ENCODE results near the gene CCDC127. TPM values are rescaled to one million over a fixed set of nuclear protein-coding genes. Genes with fewer than 3 reads are reported as not detected.
"Not testable (repeated sequence)": the region's sequence is repeated elsewhere in the genome, so short reads cannot be mapped to it uniquely, and the experiment has no call there.

CCDC127 gene
- total RNA-seq, 1 donor from 2014 or later, result 9.7 TPM

DNA sequence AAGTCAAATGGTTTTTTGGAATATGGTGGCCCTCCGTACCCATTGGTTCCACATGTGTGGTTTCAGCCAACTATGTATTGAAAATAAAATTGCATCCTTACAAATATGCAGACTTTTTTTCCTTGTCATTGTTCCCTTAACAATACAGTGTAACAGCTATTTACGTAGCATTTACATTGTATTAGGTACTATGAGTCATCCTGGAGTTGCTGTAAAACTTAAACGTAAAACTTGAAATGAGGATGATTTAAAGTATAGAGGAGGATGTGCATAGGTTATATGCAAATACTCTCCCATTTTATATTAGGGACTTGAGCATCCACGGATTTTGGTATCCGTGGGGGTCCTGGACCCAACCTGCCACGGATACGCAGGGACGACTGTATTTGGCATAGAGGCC, 16.5 kb upstream of the CCDC127 start:
- no peaks in the 10 kb centered on the region for H3K4me1 Mint-ChIP-seq
- no peak overlapping the region for H3K4me3 Mint-ChIP-seq
- no peak overlapping the region for H3K27ac Mint-ChIP-seq
- no peaks in the 10 kb centered on the region for H3K9me3 Mint-ChIP-seq
- no peak for DNase-seq (ENCODE audit: low spot score in 2 of 2, unreplicated experiment in 2 of 2)
- H3K36me3 Mint-ChIP-seq, result peaks cover 38% of the 10 kb centered on the region
- no peaks in the 10 kb centered on the region for H3K27me3 Mint-ChIP-seq (ENCODE audit: low read depth)
- TF ChIP-seq, protein P1, sequence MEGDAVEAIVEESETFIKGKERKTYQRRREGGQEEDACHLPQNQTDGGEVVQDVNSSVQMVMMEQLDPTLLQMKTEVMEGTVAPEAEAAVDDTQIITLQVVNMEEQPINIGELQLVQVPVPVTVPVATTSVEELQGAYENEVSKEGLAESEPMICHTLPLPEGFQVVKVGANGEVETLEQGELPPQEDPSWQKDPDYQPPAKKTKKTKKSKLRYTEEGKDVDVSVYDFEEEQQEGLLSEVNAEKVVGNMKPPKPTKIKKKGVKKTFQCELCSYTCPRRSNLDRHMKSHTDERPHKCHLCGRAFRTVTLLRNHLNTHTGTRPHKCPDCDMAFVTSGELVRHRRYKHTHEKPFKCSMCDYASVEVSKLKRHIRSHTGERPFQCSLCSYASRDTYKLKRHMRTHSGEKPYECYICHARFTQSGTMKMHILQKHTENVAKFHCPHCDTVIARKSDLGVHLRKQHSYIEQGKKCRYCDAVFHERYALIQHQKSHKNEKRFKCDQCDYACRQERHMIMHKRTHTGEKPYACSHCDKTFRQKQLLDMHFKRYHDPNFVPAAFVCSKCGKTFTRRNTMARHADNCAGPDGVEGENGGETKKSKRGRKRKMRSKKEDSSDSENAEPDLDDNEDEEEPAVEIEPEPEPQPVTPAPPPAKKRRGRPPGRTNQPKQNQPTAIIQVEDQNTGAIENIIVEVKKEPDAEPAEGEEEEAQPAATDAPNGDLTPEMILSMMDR (IDR thresholded peaks at IDR 0.05; ENCODE audit: unreplicated experiment), result no peak

DNA sequence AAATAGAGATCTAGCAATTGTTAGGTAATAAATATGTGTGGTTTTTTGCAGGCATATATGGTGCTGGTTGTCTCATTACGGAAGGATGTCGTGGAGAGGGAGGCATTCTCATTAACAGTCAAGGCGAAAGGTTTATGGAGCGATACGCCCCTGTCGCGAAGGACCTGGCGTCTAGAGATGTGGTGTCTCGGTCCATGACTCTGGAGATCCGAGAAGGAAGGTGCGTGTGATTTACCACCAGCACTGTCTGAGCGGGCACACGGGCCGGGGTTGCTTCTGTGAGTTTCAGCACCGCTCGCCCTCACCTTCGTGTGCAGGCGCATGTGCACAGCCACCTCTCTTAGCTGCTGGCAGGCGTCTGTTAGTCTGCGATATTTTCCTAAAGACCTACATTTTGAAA, 15.5 kb upstream of the CCDC127 start:
- H3K27ac Mint-ChIP-seq; H3K9me3 Mint-ChIP-seq; H3K4me3 Mint-ChIP-seq; DNase-seq (ENCODE audit: low spot score in 2 of 2, unreplicated experiment in 2 of 2); H3K4me1 Mint-ChIP-seq; H3K27me3 Mint-ChIP-seq (ENCODE audit: low read depth): not testable (repeated sequence)
- H3K36me3 Mint-ChIP-seq, result peaks cover 48% of the 10 kb centered on the region

DNA sequence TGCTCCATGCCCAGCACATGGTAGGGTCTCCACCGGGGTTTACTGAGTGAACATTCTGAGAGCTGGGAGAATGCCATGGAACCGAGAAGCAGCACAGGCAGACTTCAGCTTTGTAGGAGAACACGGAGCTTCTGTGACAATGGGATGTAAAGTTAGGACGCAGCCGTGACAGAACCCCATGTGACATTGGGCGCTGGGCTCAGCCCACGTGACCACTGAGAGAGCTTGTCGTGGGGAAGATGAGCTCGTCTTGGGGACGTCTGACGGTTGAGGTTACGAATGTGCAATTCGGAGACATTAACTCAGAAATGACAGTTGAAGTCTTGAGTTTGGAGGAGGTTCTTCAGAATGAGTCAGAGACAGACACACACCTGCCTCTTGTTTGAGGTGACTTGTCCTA, 13.7 kb upstream of the CCDC127 start:
- TF ChIP-seq, protein P1 (IDR thresholded peaks at IDR 0.05; ENCODE audit: unreplicated experiment), result no peak
- DNase-seq (ENCODE audit: low spot score in 2 of 2, unreplicated experiment in 2 of 2), result no peak
- H3K27me3 Mint-ChIP-seq (ENCODE audit: low read depth), result no peaks in the 10 kb centered on the region
- H3K9me3 Mint-ChIP-seq, result no peaks in the 10 kb centered on the region
- peaks cover 51% of the 10 kb centered on the region for H3K36me3 Mint-ChIP-seq
- no peak overlapping the region for H3K27ac Mint-ChIP-seq
- no peaks in the 10 kb centered on the region for H3K4me1 Mint-ChIP-seq
- no peak overlapping the region for H3K4me3 Mint-ChIP-seq

DNA sequence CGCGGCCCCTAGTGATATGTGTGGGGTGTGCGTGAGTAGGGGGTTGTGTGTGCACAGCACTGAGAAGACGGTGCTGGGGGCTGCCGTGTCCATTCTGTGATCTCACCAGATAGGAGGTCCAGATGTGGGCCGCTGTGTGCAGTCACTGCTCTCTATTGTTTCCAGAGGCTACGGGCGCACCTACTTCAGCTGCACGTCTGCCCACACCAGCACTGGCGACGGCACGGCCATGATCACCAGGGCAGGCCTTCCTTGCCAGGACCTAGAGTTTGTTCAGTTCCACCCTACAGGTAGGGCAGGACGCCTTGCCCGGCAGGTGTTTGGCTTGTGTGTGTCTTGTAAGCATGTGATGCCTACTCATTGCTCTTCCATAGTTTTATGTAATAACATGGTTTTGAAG, 12.8 kb upstream of the CCDC127 start:
- Mint-ChIP-seq H3K4me1 (no peaks in the 10 kb centered on the region), H3K36me3 (peaks cover 50% of the 10 kb centered on the region), H3K27me3 (ENCODE audit: low read depth) (no peaks in the 10 kb centered on the region), H3K9me3 (no peaks in the 10 kb centered on the region), H3K27ac (no peak overlapping the region), H3K4me3 (no peak overlapping the region)
- DNase-seq (ENCODE audit: low spot score in 2 of 2, unreplicated experiment in 2 of 2), result no peak
- TF ChIP-seq, protein P1 (IDR thresholded peaks at IDR 0.05; ENCODE audit: unreplicated experiment), result no peak

DNA sequence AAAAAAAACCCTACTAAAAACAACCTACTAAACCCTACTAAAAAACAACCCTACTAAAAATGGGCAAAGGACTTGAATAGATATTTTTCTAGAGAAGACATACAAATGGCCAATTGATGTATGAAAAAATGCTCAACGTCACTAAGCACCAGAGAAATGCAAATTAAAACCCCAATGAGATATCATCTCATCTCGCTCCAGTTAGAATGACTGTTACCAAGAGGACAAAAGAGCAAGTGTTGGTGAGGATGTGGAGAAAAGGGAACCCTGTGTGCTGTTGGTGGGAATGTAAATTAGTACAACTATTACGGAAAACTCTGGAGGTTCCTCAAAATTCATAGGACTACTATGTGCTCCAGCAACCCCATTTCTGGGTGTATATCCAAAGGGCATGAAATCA, 10.9 kb upstream of the CCDC127 start:
- peaks cover 49% of the 10 kb centered on the region for H3K36me3 Mint-ChIP-seq
- H3K4me1 Mint-ChIP-seq, result no peaks in the 10 kb centered on the region
- no peak overlapping the region for H3K27ac Mint-ChIP-seq
- no peaks in the 10 kb centered on the region for H3K9me3 Mint-ChIP-seq
- H3K4me3 Mint-ChIP-seq, result no peak overlapping the region
- no peaks in the 10 kb centered on the region for H3K27me3 Mint-ChIP-seq (ENCODE audit: low read depth)
- no peak for DNase-seq (ENCODE audit: low spot score in 2 of 2, unreplicated experiment in 2 of 2)
- TF ChIP-seq, protein P1 (IDR thresholded peaks at IDR 0.05; ENCODE audit: unreplicated experiment), result no peak

DNA sequence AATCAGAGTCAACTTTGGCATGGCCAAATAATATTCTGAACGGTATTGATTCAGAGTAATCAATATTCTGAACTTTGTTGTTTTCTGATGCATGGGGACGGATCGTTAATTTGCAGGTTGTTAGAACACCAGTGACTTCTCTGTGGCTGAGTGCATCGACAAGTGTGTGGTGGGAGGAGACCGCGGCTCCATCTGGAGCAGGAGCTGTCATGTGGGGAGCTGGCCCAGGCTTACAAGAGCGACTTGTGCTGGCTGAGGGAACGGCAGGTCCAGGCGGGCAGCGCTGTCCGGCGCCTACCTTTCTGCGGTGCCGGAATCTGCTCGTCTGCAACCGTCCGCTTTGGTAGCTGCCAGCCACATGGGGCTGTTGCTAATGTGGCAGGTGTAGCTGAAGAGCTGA, 9.4 kb upstream of the CCDC127 start:
- not testable (repeated sequence) for H3K4me3 Mint-ChIP-seq; H3K27me3 Mint-ChIP-seq (ENCODE audit: low read depth); H3K4me1 Mint-ChIP-seq; H3K27ac Mint-ChIP-seq; H3K9me3 Mint-ChIP-seq; DNase-seq (ENCODE audit: low spot score in 2 of 2, unreplicated experiment in 2 of 2)
- peaks cover 44% of the 10 kb centered on the region for H3K36me3 Mint-ChIP-seq

DNA sequence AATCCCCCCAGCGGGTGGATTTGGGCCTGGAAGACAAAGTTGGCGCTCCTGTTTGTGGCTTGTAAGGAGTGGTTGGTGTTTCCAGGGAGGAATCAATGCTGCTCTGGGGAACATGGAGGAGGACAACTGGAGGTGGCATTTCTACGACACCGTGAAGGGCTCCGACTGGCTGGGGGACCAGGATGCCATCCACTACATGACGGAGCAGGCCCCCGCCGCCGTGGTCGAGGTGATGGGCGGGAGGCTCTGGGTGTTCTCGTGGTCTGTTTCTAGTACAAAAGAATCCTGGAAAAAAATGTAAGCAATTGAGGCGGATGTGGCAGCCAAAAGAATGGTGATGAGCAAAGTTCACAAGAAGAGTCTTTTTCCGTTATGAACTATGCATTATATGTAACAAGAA, 7.4 kb upstream of the CCDC127 start:
- no peak overlapping the region for H3K27ac Mint-ChIP-seq
- H3K36me3 Mint-ChIP-seq, result peaks cover 34% of the 10 kb centered on the region
- H3K9me3 Mint-ChIP-seq, result no peaks in the 10 kb centered on the region
- H3K4me3 Mint-ChIP-seq, result no peak overlapping the region
- no peaks in the 10 kb centered on the region for H3K27me3 Mint-ChIP-seq (ENCODE audit: low read depth)
- DNase-seq (ENCODE audit: low spot score in 2 of 2, unreplicated experiment in 2 of 2), result no peak
- TF ChIP-seq, protein P1 (IDR thresholded peaks at IDR 0.05; ENCODE audit: unreplicated experiment), result no peak
- H3K4me1 Mint-ChIP-seq, result peaks cover 8% of the 10 kb centered on the region
